HCT116 (cell line): ENCODE data around the gene LTBR. TPM values are rescaled to one million over a fixed set of nuclear protein-coding genes. Genes with fewer than 3 reads are reported as not detected.

Experiments used
- ATAC-seq: fragments of 200-7000 bp; cut with Tn5 transposase; 2 replicates; pipeline ENCODE4 v1.9.1; 2020; ENCODE audit warnings: mild to moderate bottlenecking, moderate library complexity
- BruUV-seq: library from RNA; stranded (reverse); fragments of 400-500 nt; replicated peaks from 2 replicates; lab custom pipeline; 2021; lab: Mats Ljungman, UMichigan
- CTCF ChIA-PET: fragments of 300-600 bp; sonication (Branson Sonifier 250); formaldehyde crosslinking; loops from one replicate; lab custom pipeline; 2021; ENCODE audit warnings: antibody characterized with exemption; lab: Charles Lee
- POLR2A ChIA-PET: fragments of 300-600, 350-600 bp; sonication (Branson Sonifier 250); formaldehyde crosslinking; loops from one replicate; lab custom pipeline; 2021; ENCODE audit warnings: antibody characterized with exemption; lab: Charles Lee
- RAD21 ChIA-PET, 2 experiments: fragments of 300-600 bp; sonication (Branson Sonifier 250); formaldehyde crosslinking; loops; one replicate each; lab custom pipeline; 2023; ENCODE audit warnings: low total read pairs in 2 of 2; ENCODE audit not compliant: uncharacterized antibody in 2 of 2, unreplicated experiment in 2 of 2, low non-redundant PET in 1 of 2; lab: Charles Lee
- DNase-seq: peaks from one replicate; pipeline ENCODE4 v3.0.0-alpha.2; 2010; ENCODE audit warnings: low read depth, low spot score
- H2AFZ ChIP-seq: fragments of 200-600 bp; shearing (Covaris generic), sonication (generic); 2 replicates; pipeline ENCODE4 v1.6.1; 2017; ENCODE audit warnings: low read depth, mixed run types, mixed read lengths, antibody characterized with exemption, low read length; ENCODE audit not compliant: poor library complexity, severe bottlenecking
- H3K27ac ChIP-seq: 2 replicates; pipeline ENCODE4 v1.5.1; 2012; ENCODE audit warnings: low read depth, low read length
- H3K27me3 ChIP-seq: fragments of 200-600 bp; sonication (generic); 2 replicates; pipeline ENCODE4 v1.6.1; 2016; ENCODE audit warnings: mixed run types, low read length, mixed read lengths; ENCODE audit not compliant: insufficient read depth
- H3K36me3 ChIP-seq, 2 experiments: fragments of 200-500 bp in 1 of 2; fragments of 200-600 bp in 1 of 2; sonication (Bioruptor generic) in 1 of 2; sonication (generic) in 1 of 2; 2 replicates each; pipeline versions ENCODE4 v1.5.1 to v1.6.1; 2014 to 2016; ENCODE audit warnings: low read length in 2 of 2, inconsistent platforms in 1 of 2, mixed read lengths in 1 of 2, mixed run types in 1 of 2; ENCODE audit not compliant: insufficient read depth in 2 of 2, control insufficient read depth in 1 of 2
- H3K4me1 ChIP-seq, 2 experiments: fragments of 200-600 bp in 1 of 2; sonication (generic) in 1 of 2; 2 replicates each; pipeline versions ENCODE4 v1.5.1 to v1.6.1; 2012 to 2017; ENCODE audit warnings: low read length in 2 of 2, inconsistent platforms in 1 of 2, mild to moderate bottlenecking in 1 of 2, mixed read lengths in 1 of 2, mixed run types in 1 of 2, moderate library complexity in 1 of 2; ENCODE audit not compliant: insufficient read depth in 2 of 2, control insufficient read depth in 1 of 2
- H3K4me2 ChIP-seq: fragments of 200-600 bp; sonication (generic); 2 replicates; pipeline ENCODE4 v1.6.1; 2017; ENCODE audit warnings: mixed run types, low read length, mixed read lengths
- H3K4me3 ChIP-seq, 2 experiments: fragments of 200-600 bp in 1 of 2; sonication (generic) in 1 of 2; replicated peaks in 1 of 2; 2 replicates each; pipeline ENCODE4 v1.5.1; 2011 to 2016; ENCODE audit warnings: low read length in 2 of 2, control low read depth in 1 of 2, low read depth in 1 of 2, mild to moderate bottlenecking in 1 of 2, mixed read lengths in 1 of 2, mixed run types in 1 of 2
- H3K79me2 ChIP-seq: fragments of 200-600 bp; sonication (generic); 2 replicates; pipeline ENCODE4 v1.6.1; 2017; ENCODE audit warnings: mild to moderate bottlenecking, mixed run types, low read length, moderate library complexity, mixed read lengths; ENCODE audit not compliant: insufficient read depth
- H3K9ac ChIP-seq: fragments of 200-600 bp; sonication (generic); 2 replicates; pipeline ENCODE4 v1.6.1; 2016; ENCODE audit warnings: low read length, mixed read lengths
- H3K9me2 ChIP-seq: fragments of 200-600 bp; sonication (generic), shearing (Covaris generic); 2 replicates; pipeline ENCODE4 v1.6.1; 2017; ENCODE audit warnings: mixed run types, mild to moderate bottlenecking, moderate library complexity; ENCODE audit not compliant: insufficient read depth
- H3K9me3 ChIP-seq, 2 experiments: fragments of 200-500 bp in 1 of 2; fragments of 200-600 bp in 1 of 2; sonication (Bioruptor generic) in 1 of 2; sonication (generic) in 1 of 2; 2 replicates each; pipeline ENCODE4 v1.6.1; 2014 to 2017; ENCODE audit warnings: low read length in 2 of 2, mixed read lengths in 2 of 2, inconsistent platforms in 1 of 2, low read depth in 1 of 2, mild to moderate bottlenecking in 1 of 2, mixed run types in 1 of 2, moderate library complexity in 1 of 2; ENCODE audit not compliant: control insufficient read depth in 1 of 2, insufficient read depth in 1 of 2
- H4K20me1 ChIP-seq: fragments of 200-600 bp; sonication (generic), shearing (Covaris generic); 2 replicates; pipeline ENCODE4 v1.6.1; 2017; ENCODE audit warnings: mixed run types, mild to moderate bottlenecking, moderate library complexity; ENCODE audit not compliant: insufficient read depth
- ATF3 ChIP-seq: IDR thresholded peaks from 2 replicates; pipeline ENCODE4 v1.6.1; 2012
- EZH2phosphoT487 ChIP-seq: fragments of 200-600 bp; IDR thresholded peaks from 2 replicates; pipeline ENCODE4 v1.6.1; 2018; ENCODE audit warnings: antibody characterized with exemption, borderline replicate concordance
- JUND ChIP-seq: IDR thresholded peaks from 2 replicates; pipeline ENCODE4 v1.6.1; 2012
- POLR2A ChIP-seq: IDR thresholded peaks from 2 replicates; pipeline ENCODE4 v1.7.0; 2011; ENCODE audit warnings: borderline replicate concordance; ENCODE audit not compliant: insufficient read depth, insufficient read length; ENCODE audit errors: extremely low read depth
- POLR2AphosphoS5 ChIP-seq: IDR thresholded peaks from 2 replicates; pipeline ENCODE4 v1.6.1; 2011; ENCODE audit warnings: mild to moderate bottlenecking, low read depth, low read length, moderate library complexity
- RAD21 ChIP-seq: IDR thresholded peaks from 2 replicates; pipeline ENCODE4 v1.6.1; 2012; ENCODE audit warnings: low read depth, mild to moderate bottlenecking
- SP1 ChIP-seq: IDR thresholded peaks from 2 replicates; pipeline ENCODE4 v1.6.1; 2012; ENCODE audit warnings: low read depth
- SRF ChIP-seq: IDR thresholded peaks from 2 replicates; pipeline ENCODE4 v1.6.1; 2012; ENCODE audit warnings: low read depth
- TCF7L2 ChIP-seq: IDR thresholded peaks from 2 replicates; pipeline ENCODE4 v1.7.0; 2011; ENCODE audit warnings: borderline replicate concordance, inconsistent platforms; ENCODE audit not compliant: insufficient read depth, insufficient read length; ENCODE audit errors: extremely low read depth
- YY1 ChIP-seq: IDR thresholded peaks from 2 replicates; pipeline ENCODE4 v1.6.1; 2011; ENCODE audit warnings: low read length, low read depth, moderate library complexity, mild to moderate bottlenecking; ENCODE audit not compliant: insufficient replicate concordance; ENCODE audit errors: extremely low read depth
- ZFX ChIP-seq: fragments of 450-650 bp; IDR thresholded peaks from 2 replicates; pipeline ENCODE4 v1.6.1; 2017
- ZNF274 ChIP-seq: fragments of 200-500 bp; sonication (Bioruptor generic); IDR thresholded peaks from 2 replicates; pipeline ENCODE4 v1.6.1; 2014; ENCODE audit warnings: mild to moderate bottlenecking, low read depth, low read length, inconsistent platforms
- intact Hi-C: fragments of 100-400 bp; cut with micrococcal nuclease; formaldehyde crosslinking; loops from 2 replicates; pipeline ENCODE4 v1.10.0; 2022
- total RNA-seq: library from RNA; stranded (reverse); gene quantifications from one replicate; pipeline ENCODE4 v1.2.1, GENCODE V29; 2021; ENCODE audit not compliant: unreplicated experiment

LTBR gene
- total RNA-seq, 1 experiment from 2014 or later, result 128 TPM

- Histone ChIP-seq H3K9ac (no peak overlapping the region), H3K4me2 (no peak overlapping the region), H4K20me1 (no peaks in the 10 kb centered on the region), H3K4me1 (no peaks in the 10 kb centered on the region), H3K36me3 (peaks cover 3 to 7% of the 10 kb centered on the region in 2 experiments; a peak in 3 of 4 replicates), H3K79me2 (no peaks in the 10 kb centered on the region), H2AFZ (no peak overlapping the region), H3K9me2 (no peaks in the 10 kb centered on the region), H3K27me3 (no peaks in the 10 kb centered on the region), H3K9me3 (no peaks in the 10 kb centered on the region), H3K4me3 (no peak overlapping the region), H3K27ac (no peak overlapping the region)
- RAD21 ChIA-PET, result interaction anchor here in 1 of 2 experiments (0.7 kb wide), 1 partner anchor 75 kb away, joined by 3 read pairs; no protein-coding TSS in a partner anchor
- CTCF ChIA-PET, result no interaction called here
- POLR2A ChIA-PET, result no interaction called here
- DNase-seq, result no peak
- ATAC-seq, result no peak
- TF ChIP-seq YY1 (no peak), RAD21 (no peak), EZH2phosphoT487 (no peak), ZFX (no peak), POLR2A (no peak), TCF7L2 (no peak), SRF (no peak), ZNF274 (no peak), ATF3 (no peak)
- BruUV-seq, result no TSS peak
- intact Hi-C loops, result no loop called here
Observed at GRCh38 chr12:6396031-6396430, 12.1 kb downstream of the LTBR start.

GRCh38 chr12:6399884-6400644 lies 16.1 kb downstream of the LTBR start:
- Histone ChIP-seq H3K79me2 (no peaks in the 10 kb centered on the region), H3K4me3 (no peak overlapping the region), H3K4me2 (no peak overlapping the region), H3K9me2 (no peaks in the 10 kb centered on the region), H4K20me1 (no peaks in the 10 kb centered on the region), H3K27ac (no peak overlapping the region), H3K4me1 (no peaks in the 10 kb centered on the region), H3K9me3 (no peaks in the 10 kb centered on the region), H3K36me3 (no peaks in the 10 kb centered on the region; a peak in 1 of 4 replicates), H3K27me3 (no peaks in the 10 kb centered on the region), H3K9ac (no peak overlapping the region), H2AFZ (no peak overlapping the region)
- ATAC-seq, result no peak
- ChIA-PET POLR2A (no interaction called here), RAD21 (no interaction called here), CTCF (no interaction called here)
- no TSS peak for BruUV-seq
- TF ChIP-seq TCF7L2 (no peak), POLR2AphosphoS5 (no peak), SP1 (no peak), JUND (no peak)
- DNase-seq, result no peak
- intact Hi-C loops, result no loop called here
